Measurements from ENCODE around the gene YOD1.

GRCh38 chr1:207071426-207071825, 20.4 kb upstream of the YOD1 start:
- TF ChIP-seq RAD21 (IDR thresholded peaks at IDR 0.05; ENCODE audit: low read depth), result no peak
- no peak for TF ChIP-seq MAX (IDR thresholded peaks at IDR 0.05)
- TF ChIP-seq TEAD4 (IDR thresholded peaks at IDR 0.05), result no peak
- no peak for TF ChIP-seq EP300 (IDR thresholded peaks at IDR 0.05; ENCODE audit: borderline replicate concordance)
- no peak for TF ChIP-seq CREB1 (IDR thresholded peaks at IDR 0.05; ENCODE audit: low read depth)
- no peak for TF ChIP-seq TCF12 (IDR thresholded peaks at IDR 0.05; ENCODE audit: low read depth)
- TF ChIP-seq EGR1 (IDR thresholded peaks at IDR 0.05), result no peak
- no peak for TF ChIP-seq USF1 (IDR thresholded peaks at IDR 0.05)
- no peak for TF ChIP-seq YY1 (IDR thresholded peaks at IDR 0.05; ENCODE audit: low read depth)
- TF ChIP-seq FOXM1 (IDR thresholded peaks at IDR 0.05; ENCODE audit: borderline replicate concordance, low read depth), result no peak
